GM18870 (cell line): Measurements from ENCODE around the gene ONECUT3.
A peak's percentile ranks its signal among the peaks of the same experiment; 100 is the strongest.
"Not testable (repeated sequence)": the region's sequence is repeated elsewhere in the genome, so short reads cannot be mapped to it uniquely, and the experiment has no call there.

Experiments used
- ATAC-seq: cut with Tn5 transposase; IDR thresholded peaks from one replicate; pipeline ENCODE4 v1.9.1; 2021; ENCODE audit warnings: moderate library complexity; ENCODE audit not compliant: unreplicated experiment

Gene ONECUT3

GRCh38 chr19:1790054-1790792 lies 36.9 kb downstream of the ONECUT3 start:
- ATAC-seq, result no peak

GRCh38 chr19:1791879-1792278 lies 38.6 kb downstream of the ONECUT3 start:
- no peak for ATAC-seq

- no peak for ATAC-seq
Measured at GRCh38 chr19:1794424-1795172, 41.3 kb downstream of the ONECUT3 start.

GRCh38 chr19:1796395-1797142 lies 43.3 kb downstream of the ONECUT3 start:
- ATAC-seq, result no peak

- ATAC-seq, result not testable (repeated sequence)
Measured at GRCh38 chr19:1797313-1797712, 44.0 kb downstream of the ONECUT3 start.

GRCh38 chr19:1799695-1800342 lies 46.5 kb downstream of the ONECUT3 start:
- ATAC-seq, result no peak

GRCh38 chr19:1804858-1805257 lies 51.6 kb downstream of the ONECUT3 start:
- no peak for ATAC-seq

GRCh38 chr19:1805401-1806183 lies 52.3 kb downstream of the ONECUT3 start:
- ATAC-seq, result no peak

GRCh38 chr19:1806184-1807029 lies 53.1 kb downstream of the ONECUT3 start:
- no peak for ATAC-seq

- no peak for ATAC-seq
Measured at GRCh38 chr19:1807030-1807694, 53.9 kb downstream of the ONECUT3 start.

- no peak for ATAC-seq
Measured at GRCh38 chr19:1807695-1808394, 54.5 kb downstream of the ONECUT3 start.

GRCh38 chr19:1808395-1808731 lies 55.1 kb downstream of the ONECUT3 start:
- no peak for ATAC-seq

- no peak for ATAC-seq
Measured at GRCh38 chr19:1809678-1810077, 56.4 kb downstream of the ONECUT3 start.

- ATAC-seq, result no peak
Measured at GRCh38 chr19:1810439-1811160, 57.3 kb downstream of the ONECUT3 start.

- ATAC-seq, result no peak
Measured at GRCh38 chr19:1811472-1811894, 58.2 kb downstream of the ONECUT3 start.

- no peak for ATAC-seq
Measured at GRCh38 chr19:1811942-1812425, 58.7 kb downstream of the ONECUT3 start, which contains the start of gene ATP8B3. Gene ATP8B3 (minus strand): TSS chr19:1812276. CDS start chr19:1811736, 540 bp downstream.

GRCh38 chr19:1812426-1813191 lies 59.3 kb downstream of the ONECUT3 start:
- peak; percentile 63 for ATAC-seq
